HepG2 (cell line): Measurements from ENCODE around the gene NCAPD2. TPM values are rescaled to one million over a fixed set of nuclear protein-coding genes. Genes with fewer than 3 reads are reported as not detected.

Experiments used
- AGO2 ChIP-seq: fragments of 200-400 bp; formaldehyde crosslinking; optimal IDR thresholded peaks from 2 replicates; pipeline ENCODE3; 2017; ENCODE audit warnings: mild to moderate bottlenecking, low read depth, low read length, moderate library complexity
- NONO ChIP-seq, 2 experiments: fragments of 450-650 bp in 1 of 2; sonication (generic) in 1 of 2; formaldehyde crosslinking in 1 of 2; IDR thresholded peaks in 1 of 2; conservative IDR thresholded peaks in 1 of 2; 2 replicates each; pipeline versions ENCODE4 v1.6.1 to v1.8.0; 2017 to 2022; ENCODE audit warnings: mild to moderate bottlenecking in 1 of 2, missing genetic modification reagents in 1 of 2, moderate library complexity in 1 of 2
- POLR2G ChIP-seq: fragments of 200-400 bp; formaldehyde crosslinking; IDR thresholded peaks from 2 replicates; pipeline ENCODE4 v1.6.1; 2018; ENCODE audit warnings: mild to moderate bottlenecking, low read depth, low read length, moderate library complexity
- RBFOX2 ChIP-seq: fragments of 200-400 bp; formaldehyde crosslinking; IDR thresholded peaks from 2 replicates; pipeline ENCODE4 v1.6.1; 2017; ENCODE audit warnings: low read depth, mild to moderate bottlenecking, low read length
- ZNF274 ChIP-seq: sonication (generic); formaldehyde crosslinking; IDR thresholded peaks from 2 replicates; pipeline ENCODE4 v1.5.1; 2020; ENCODE audit warnings: mild to moderate bottlenecking, missing genetic modification reagents
- ZNF362 ChIP-seq: sonication (generic); formaldehyde crosslinking; IDR thresholded peaks from 2 replicates; pipeline ENCODE4 v1.4.0; 2020; ENCODE audit warnings: missing genetic modification reagents, mild to moderate bottlenecking, borderline replicate concordance
- ZNF749 ChIP-seq: sonication (generic); formaldehyde crosslinking; IDR thresholded peaks from 2 replicates; pipeline ENCODE4 v1.8.0; 2022; ENCODE audit warnings: mild to moderate bottlenecking, missing genetic modification reagents, moderate library complexity, borderline replicate concordance
- ZNF839 ChIP-seq: sonication (generic); formaldehyde crosslinking; IDR thresholded peaks from 2 replicates; pipeline ENCODE4 v1.4.0; 2020; ENCODE audit warnings: missing genetic modification reagents, mild to moderate bottlenecking, borderline replicate concordance
- polyA plus RNA-seq, 8 experiments: library from polyadenylated mRNA; depleted of rRNA in 3 of 8; stranded (reverse) in 7 of 8; unstranded in 1 of 8; fragments of >200 nt; fragmentation: Illumina TruSeq in 4 of 8; extraction: Trizol in 4 of 8; gene quantifications; 2 replicates each; pipeline versions ENCODE4 v1.2.1 to v1.2.3, GENCODE V29; 2011 to 2016; ENCODE audit warnings: low read depth in 4 of 8, missing spikeins in 1 of 8, mixed read lengths in 1 of 8; ENCODE audit not compliant: insufficient read depth in 1 of 8
- total RNA-seq, 5 experiments: library from RNA; depleted of rRNA; stranded (reverse); fragments of >200 nt; fragmentation: Illumina TruSeq; extraction: Trizol; gene quantifications; 2 replicates each; pipeline ENCODE4 v1.2.3, GENCODE V29; 2016; ENCODE audit warnings: low read depth in 1 of 5

Gene NCAPD2
- total and polyA plus RNA-seq, 2 of the 13 experiments (the other 11 are each of a cell fraction or from before 2014, with no cell fraction given) = 51.1 to 65.6 TPM

- no peak for TF ChIP-seq ZNF362 (CRISPR knock-in tag)
- TF ChIP-seq ZNF274 (CRISPR knock-in tag) = 0 out of 2 replicates have a peak, but pooled peaks have one; percentile 31
- peak; percentile 20; the same call in 1 of the 2 replicates for TF ChIP-seq POLR2G
- TF ChIP-seq NONO (IDR thresholded peaks at IDR 0.05) = no peak
- peak; percentile 44 for TF ChIP-seq NONO (CRISPR knock-in tag; conservative IDR thresholded peaks at IDR 0.05)
- peak; percentile 83 for TF ChIP-seq AGO2
- TF ChIP-seq RBFOX2 = 0 out of 2 replicates have a peak, but pooled peaks have one; percentile 54
- no peak for TF ChIP-seq ZNF749 (CRISPR knock-in tag)
- TF ChIP-seq ZNF839 (CRISPR knock-in tag) = no peak
- TF ChIP-seq, all 625 proteins: peak for 11
These were observed 43.1 kb downstream of the NCAPD2 start (continued) for GRCh38 chr12:6536894-6537579.
